Panc1 (cell line): Measurements from ENCODE around the gene F8A2. TPM values are rescaled to one million over a fixed set of nuclear protein-coding genes. Genes with fewer than 3 reads are reported as not detected.
"Not testable (repeated sequence)": the region's sequence is repeated elsewhere in the genome, so short reads cannot be mapped to it uniquely, and the experiment has no call there.

Experiments used
- ATAC-seq: fragments of 200-7000 bp; cut with Tn5 transposase; 2 replicates; pipeline ENCODE4 v1.9.1; 2020; ENCODE audit warnings: mild to moderate bottlenecking, moderate library complexity
- BruUV-seq: library from RNA; stranded (reverse); fragments of 400-500 nt; replicated peaks from 2 replicates; lab custom pipeline; 2021; lab: Mats Ljungman, UMichigan
- CTCF ChIA-PET: fragments of 300-600 bp; sonication (Branson Sonifier 250); formaldehyde crosslinking; loops from one replicate; lab custom pipeline; 2022; ENCODE audit warnings: antibody characterized with exemption; lab: Charles Lee
- POLR2A ChIA-PET: fragments of 300-600 bp; sonication (Branson Sonifier 250); formaldehyde crosslinking; loops from one replicate; lab custom pipeline; 2022; ENCODE audit warnings: antibody characterized with exemption; lab: Charles Lee
- DNase-seq: peaks from one replicate; pipeline ENCODE4 v3.0.0-alpha.2; 2010; ENCODE audit warnings: low read depth, low spot score
- H3K27ac ChIP-seq: 2 replicates; pipeline ENCODE4 v1.5.1; 2011; ENCODE audit warnings: mild to moderate bottlenecking, low read length, inconsistent platforms
- H3K27me3 ChIP-seq: fragments of 200-500 bp; sonication (Bioruptor generic); 2 replicates; pipeline ENCODE4 v1.6.0; 2014; ENCODE audit warnings: low read length, inconsistent platforms; ENCODE audit not compliant: control insufficient read depth, insufficient read depth
- H3K36me3 ChIP-seq: fragments of 200-500 bp; sonication (Bioruptor generic); 2 replicates; pipeline ENCODE4 v1.5.1; 2014; ENCODE audit warnings: inconsistent platforms, mild to moderate bottlenecking, low read length, moderate library complexity; ENCODE audit not compliant: control insufficient read depth, insufficient read depth
- H3K4me1 ChIP-seq: 2 replicates; pipeline ENCODE4 v1.5.1; 2011; ENCODE audit warnings: inconsistent platforms, mild to moderate bottlenecking, low read length, moderate library complexity; ENCODE audit not compliant: control insufficient read depth, insufficient read depth
- H3K4me3 ChIP-seq, 2 experiments: 2 replicates each; pipeline ENCODE4 v1.5.1; 2011 to 2012; ENCODE audit warnings: low read depth in 2 of 2, low read length in 2 of 2, mild to moderate bottlenecking in 2 of 2, inconsistent platforms in 1 of 2, moderate library complexity in 1 of 2
- H3K9me3 ChIP-seq: fragments of 200-500 bp; sonication (Bioruptor generic); 2 replicates; pipeline ENCODE4 v1.5.1; 2014; ENCODE audit warnings: low read depth, mild to moderate bottlenecking, inconsistent platforms, low read length, moderate library complexity; ENCODE audit not compliant: control insufficient read depth, insufficient read depth
- CTCF ChIP-seq: fragments of 450-650 bp; IDR thresholded peaks from 2 replicates; pipeline ENCODE4 v1.5.1; 2017; ENCODE audit warnings: mild to moderate bottlenecking
- POLR2AphosphoS5 ChIP-seq: IDR thresholded peaks from 2 replicates; pipeline ENCODE4 v1.6.1; 2012; ENCODE audit warnings: mild to moderate bottlenecking, low read depth, low read length, moderate library complexity
- REST ChIP-seq, 2 experiments: IDR thresholded peaks; 2 replicates each; pipeline ENCODE4 v1.6.1; 2011 to 2012; ENCODE audit warnings: low read depth in 2 of 2, control low read depth in 1 of 2, low read length in 1 of 2, mild to moderate bottlenecking in 1 of 2, moderate library complexity in 1 of 2; ENCODE audit not compliant: insufficient read depth in 1 of 2
- SIN3A ChIP-seq: IDR thresholded peaks from 2 replicates; pipeline ENCODE4 v1.6.1; 2012; ENCODE audit warnings: low read depth, mild to moderate bottlenecking, low read length, moderate library complexity, borderline replicate concordance; ENCODE audit not compliant: insufficient read depth
- TCF7L2 ChIP-seq: IDR thresholded peaks from 2 replicates; pipeline ENCODE4 v1.6.1; 2011; ENCODE audit warnings: mild to moderate bottlenecking, low read depth, low read length, inconsistent platforms
- in situ Hi-C: cut with HindIII; loops from 2 replicates; pipeline ENCODE4 v1.10.0; 2016; ENCODE audit warnings: low sequenced_read_pairs, low pct_unique_long_range_greater_than_20kb
- intact Hi-C: fragments of 100-400 bp; cut with micrococcal nuclease; formaldehyde crosslinking; loops from one replicate; pipeline ENCODE4 v1.10.0; 2022; ENCODE audit not compliant: unreplicated experiment
- total RNA-seq: library from RNA; stranded (reverse); gene quantifications from one replicate; pipeline ENCODE4 v1.2.1, GENCODE V29; 2021; ENCODE audit not compliant: unreplicated experiment

F8A2 gene
- total RNA-seq, 1 experiment from 2014 or later: not detected

- ChIA-PET CTCF (no interaction called here), POLR2A (no interaction called here)
- H3K9me3 ChIP-seq: no peaks in the 10 kb centered on the region
- H3K36me3 ChIP-seq: no peaks in the 10 kb centered on the region
- no peak within 1 kb of the TSS for H3K27ac ChIP-seq
- TF ChIP-seq TCF7L2: no peak
- no peak for TF ChIP-seq REST (IDR thresholded peaks at IDR 0.05; ENCODE audit: insufficient read depth in 1 of 2, low read depth in 2 of 2, low read length in 1 of 2)
- TF ChIP-seq CTCF: no peak
- TF ChIP-seq POLR2AphosphoS5: no peak
- no peak for TF ChIP-seq SIN3A
- in situ Hi-C loops (no loop called here), intact Hi-C loops (no loop called here)
- no peak within 1 kb of the TSS for H3K4me3 ChIP-seq
- ATAC-seq (no peak), DNase-seq (no peak)
- H3K4me1 ChIP-seq: no peaks in the 10 kb centered on the region
- BruUV-seq: no TSS peak
- H3K27me3 ChIP-seq: peaks cover 3% of the 10 kb centered on the region; the same call in 1 of the 2 replicates
Observed at GRCh38 chrX:155334486-155335336, 47.2 kb upstream of the F8A2 start, which contains the start of gene CLIC2. TSS of gene CLIC2 (minus strand) at chrX:155334614. CDS start at chrX:155334427, 187 bp downstream.

- intact Hi-C loops, H3K4me1 ChIP-seq, H3K4me3 ChIP-seq, DNase-seq, H3K27me3 ChIP-seq, H3K9me3 ChIP-seq, ATAC-seq, H3K36me3 ChIP-seq, H3K27ac ChIP-seq, in situ Hi-C loops, CTCF ChIA-PET, BruUV-seq, POLR2A ChIA-PET: not testable (repeated sequence)
Observed at GRCh38 chrX:155335337-155335712, 46.6 kb upstream of the F8A2 start.

DNA sequence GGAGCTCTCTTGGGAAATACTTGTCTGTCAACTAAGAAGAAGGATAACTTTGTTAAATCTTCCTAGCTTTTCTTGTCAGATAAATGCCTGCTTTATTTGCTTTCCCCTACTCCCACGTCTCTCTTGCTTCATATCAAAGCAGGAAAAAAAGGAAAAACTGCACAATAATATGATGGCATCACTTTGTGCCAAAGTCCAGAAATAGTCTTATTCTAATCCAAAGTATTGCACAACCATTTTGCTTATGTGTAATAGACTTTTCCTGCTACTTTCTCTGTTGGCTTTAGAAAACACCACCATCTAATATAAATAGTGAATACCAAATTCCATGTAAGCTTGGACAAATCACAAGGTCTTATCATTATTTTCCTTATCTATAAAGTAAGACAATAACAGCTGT is 36.2 kb upstream of the F8A2 start:
- CTCF ChIA-PET: not testable (repeated sequence)

GRCh38 chrX:155349448-155349847 is 32.4 kb upstream of the F8A2 start:
- POLR2A ChIA-PET, H3K36me3 ChIP-seq, DNase-seq, ATAC-seq, BruUV-seq, H3K27me3 ChIP-seq, H3K4me3 ChIP-seq, in situ Hi-C loops, intact Hi-C loops, H3K4me1 ChIP-seq, H3K27ac ChIP-seq, CTCF ChIA-PET, H3K9me3 ChIP-seq: not testable (repeated sequence)

More for the DNA sequence above, 36.2 kb upstream of the F8A2 start:
- intact Hi-C loops, H3K27me3 ChIP-seq, H3K27ac ChIP-seq, in situ Hi-C loops, BruUV-seq, H3K36me3 ChIP-seq, H3K9me3 ChIP-seq, H3K4me3 ChIP-seq, POLR2A ChIA-PET, DNase-seq, H3K4me1 ChIP-seq, ATAC-seq: not testable (repeated sequence)

- H3K4me1 ChIP-seq, H3K9me3 ChIP-seq, POLR2A ChIA-PET, H3K27me3 ChIP-seq, DNase-seq, H3K4me3 ChIP-seq, H3K36me3 ChIP-seq, intact Hi-C loops, in situ Hi-C loops, BruUV-seq, H3K27ac ChIP-seq, CTCF ChIA-PET, ATAC-seq: not testable (repeated sequence)
Observed at GRCh38 chrX:155363712-155364111, 18.2 kb upstream of the F8A2 start.
